KG1 (cell line): Measurements from ENCODE around the gene IGF1.

Experiments
- DNase-seq: peaks from one replicate; lab custom pipeline; 2025; lab: John Stamatoyannopoulos, UW

Gene IGF1

GRCh38 chr12:102496591-102496990 lies 16.2 kb upstream of the IGF1 start:
- DNase-seq, result no peak

GRCh38 chr12:102487226-102487625 lies 6.9 kb upstream of the IGF1 start:
- DNase-seq, result no peak

GRCh38 chr12:102486153-102486552 lies 5.8 kb upstream of the IGF1 start:
- DNase-seq, result no peak

GRCh38 chr12:102484428-102484958 lies 4.1 kb upstream of the IGF1 start:
- DNase-seq, result peak; percentile 29

- no peak for DNase-seq
Measured at GRCh38 chr12:102484017-102484416, 3.7 kb upstream of the IGF1 start.

- no peak for DNase-seq
Measured at GRCh38 chr12:102483466-102483865, 3.1 kb upstream of the IGF1 start.

- no peak for DNase-seq
Measured at GRCh38 chr12:102481705-102482425, 1.5 kb upstream of the IGF1 start.

- no peak for DNase-seq
Measured at GRCh38 chr12:102479939-102480338, 424 bp downstream of the IGF1 start.

- DNase-seq, result no peak
Measured at GRCh38 chr12:102479099-102479885, 1.1 kb downstream of the IGF1 start.

GRCh38 chr12:102478405-102479098 lies 1.8 kb downstream of the IGF1 start:
- no peak for DNase-seq

- no peak for DNase-seq
Measured at GRCh38 chr12:102475355-102475754, 5.0 kb downstream of the IGF1 start.

- no peak for DNase-seq
Measured at GRCh38 chr12:102474438-102475064, 5.8 kb downstream of the IGF1 start.

GRCh38 chr12:102472496-102472895 lies 7.9 kb downstream of the IGF1 start:
- no peak for DNase-seq

GRCh38 chr12:102471556-102471955 lies 8.8 kb downstream of the IGF1 start:
- no peak for DNase-seq

- DNase-seq, result no peak
Measured at GRCh38 chr12:102470945-102471344, 9.4 kb downstream of the IGF1 start.

GRCh38 chr12:102468261-102468915 lies 12.0 kb downstream of the IGF1 start:
- no peak for DNase-seq

- DNase-seq, result no peak
Measured at GRCh38 chr12:102465762-102466560, 14.4 kb downstream of the IGF1 start.

GRCh38 chr12:102463659-102464249 lies 16.6 kb downstream of the IGF1 start:
- DNase-seq, result no peak

GRCh38 chr12:102462795-102463465 lies 17.4 kb downstream of the IGF1 start:
- DNase-seq, result no peak

- no peak for DNase-seq
Measured at GRCh38 chr12:102462386-102462785, 18.0 kb downstream of the IGF1 start.
